ENCODE data around the gene FIGLA.

FIGLA gene

GRCh38 chr2:70790136-70790828, at the start of gene FIGLA:
TSS of gene FIGLA (minus strand) at chr2:70790643. CDS start at chr2:70790638, 5 bp downstream.
- no peak for DNase-seq

GRCh38 chr2:70837980-70838925, 47.8 kb upstream of the FIGLA start:
- DNase-seq: no peak

DNA sequence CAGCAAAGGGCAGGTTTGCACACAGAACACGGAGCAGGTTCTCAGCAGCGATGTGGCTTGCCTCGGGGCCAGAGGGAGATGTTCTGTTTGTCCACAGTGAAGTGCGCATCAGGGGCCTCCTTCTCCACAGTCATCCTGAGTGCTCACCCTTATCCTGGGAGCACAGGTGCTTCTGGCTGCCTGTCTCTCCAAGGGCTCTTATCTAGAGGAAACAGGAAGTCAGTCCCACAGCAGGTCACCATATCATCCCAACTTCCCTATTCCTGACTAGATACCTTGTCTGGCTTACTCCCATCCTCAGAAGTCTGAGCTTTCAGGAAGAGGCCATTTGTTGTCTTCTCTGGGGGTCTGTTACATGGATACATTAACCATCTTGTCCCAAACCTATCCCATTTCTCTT, 45.2 kb upstream of the FIGLA start, which contains the start of gene CD207:
Gene CD207 (minus strand): TSS at position 174 of the 400 bp plus-strand sequence. CDS start 40 bp downstream, at position 134.
- no peak for DNase-seq

- no peak for DNase-seq
These were observed 44.4 kb upstream of the FIGLA start for GRCh38 chr2:70834881-70835280.

DNA sequence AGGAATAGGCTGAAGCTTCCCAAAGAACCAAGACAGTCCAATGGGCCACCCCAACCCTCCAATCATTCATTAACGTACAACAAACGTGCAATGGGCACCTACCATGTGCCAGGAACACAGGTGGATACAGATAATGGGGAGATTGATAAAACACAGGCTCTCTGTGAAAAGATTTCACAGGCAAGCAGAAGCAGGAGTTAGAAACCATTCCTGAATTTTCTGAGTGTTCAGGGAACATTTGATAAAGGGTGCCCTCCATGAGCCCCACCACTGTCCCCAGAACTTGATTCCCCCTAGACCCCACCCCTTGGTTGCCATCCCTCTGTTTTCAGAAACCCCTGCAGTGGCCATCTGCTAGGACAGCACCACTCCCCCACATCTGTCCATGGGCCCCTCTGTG, 43.7 kb upstream of the FIGLA start:
- no peak for DNase-seq

GRCh38 chr2:70833246-70833645, 42.8 kb upstream of the FIGLA start:
- no peak for DNase-seq

- DNase-seq: no peak
These were observed 41.9 kb upstream of the FIGLA start for GRCh38 chr2:70832386-70832785.

DNA sequence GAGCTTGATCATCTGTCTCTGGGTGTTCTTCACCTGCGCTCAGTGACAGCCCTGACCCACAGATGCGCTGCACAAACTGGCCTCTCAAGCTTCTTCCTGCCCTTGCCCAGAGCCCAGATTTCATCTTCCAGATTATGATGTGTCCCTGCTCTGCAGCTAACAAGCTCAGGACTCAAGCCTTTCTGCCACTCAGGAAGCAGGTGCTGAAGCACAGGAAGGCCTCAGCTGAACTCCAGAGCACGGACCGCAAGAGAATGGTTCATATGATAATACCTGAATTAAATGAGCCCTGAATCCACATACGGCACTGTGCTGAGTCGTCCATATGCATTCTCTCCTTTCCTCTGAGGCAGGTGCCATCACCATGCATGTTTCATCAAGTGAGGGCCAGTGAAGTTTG, 41.4 kb upstream of the FIGLA start:
- DNase-seq: no peak

GRCh38 chr2:70830366-70830765, 39.9 kb upstream of the FIGLA start:
- DNase-seq: no peak

DNA sequence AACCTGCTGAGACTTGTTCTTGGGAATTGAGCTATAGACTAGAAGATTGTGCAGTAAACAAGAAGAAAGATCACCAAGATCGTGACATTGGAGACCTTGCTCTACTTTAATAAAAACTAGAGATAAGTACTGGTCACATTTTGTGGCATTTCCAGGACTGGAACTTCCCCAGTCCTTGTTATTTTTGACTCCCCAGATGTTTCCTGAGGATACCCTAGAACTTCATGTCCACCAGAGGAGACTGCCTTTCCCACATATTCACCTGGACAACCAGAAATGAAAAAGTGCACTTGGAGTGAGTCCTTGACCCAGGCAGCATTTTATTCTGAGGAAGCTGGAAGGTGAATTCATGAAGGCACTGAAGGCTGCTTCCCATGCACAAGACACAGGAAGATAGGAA, 39.5 kb upstream of the FIGLA start:
- DNase-seq: no peak

- DNase-seq: no peak
These were observed 38.7 kb upstream of the FIGLA start for GRCh38 chr2:70828914-70829824.

GRCh38 chr2:70828115-70828514, 37.7 kb upstream of the FIGLA start:
- no peak for DNase-seq

DNA sequence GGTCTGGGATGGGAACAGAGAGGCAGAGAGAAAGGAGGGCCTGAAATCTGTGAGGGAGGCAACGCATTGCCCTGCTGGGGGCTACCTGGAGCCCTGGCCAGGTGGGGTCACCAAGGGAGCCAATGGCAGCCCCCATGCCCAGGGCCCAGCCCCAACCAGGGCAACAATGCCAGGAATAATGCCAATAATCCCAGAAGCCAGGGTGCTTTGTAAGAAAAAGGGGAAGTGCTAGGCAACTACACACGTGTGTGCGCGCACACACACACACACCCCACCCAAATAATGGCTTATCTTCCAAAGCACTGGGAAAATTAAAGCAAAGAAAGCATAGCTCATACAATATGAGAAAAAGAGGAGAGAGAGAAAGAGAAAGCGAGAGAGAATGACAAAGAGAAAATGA, 36.9 kb upstream of the FIGLA start:
- DNase-seq: no peak

- DNase-seq: no peak
These were observed 36.4 kb upstream of the FIGLA start for GRCh38 chr2:70826696-70827350.

GRCh38 chr2:70823249-70823648, 32.8 kb upstream of the FIGLA start:
- no peak for DNase-seq

DNA sequence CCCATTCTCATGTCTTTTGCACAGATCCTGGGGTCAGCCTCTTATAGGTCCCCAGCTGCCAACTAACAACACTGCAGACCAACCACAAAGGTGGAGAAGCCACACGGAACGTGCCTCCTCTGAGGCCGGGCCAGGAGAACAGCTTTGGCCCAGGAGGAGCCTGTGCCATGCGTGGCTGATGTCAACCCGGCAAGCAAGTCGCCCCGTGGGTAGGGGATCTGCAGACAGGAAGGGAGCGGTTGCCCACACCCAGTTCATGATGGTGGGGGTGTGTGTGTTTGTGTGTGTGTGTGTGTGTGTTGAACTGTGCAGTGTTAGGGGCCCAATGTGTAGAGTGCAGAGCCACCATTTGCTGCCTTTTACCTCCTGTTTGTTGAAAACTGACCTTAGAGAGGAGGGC, 32.4 kb upstream of the FIGLA start:
- DNase-seq: no peak

DNA sequence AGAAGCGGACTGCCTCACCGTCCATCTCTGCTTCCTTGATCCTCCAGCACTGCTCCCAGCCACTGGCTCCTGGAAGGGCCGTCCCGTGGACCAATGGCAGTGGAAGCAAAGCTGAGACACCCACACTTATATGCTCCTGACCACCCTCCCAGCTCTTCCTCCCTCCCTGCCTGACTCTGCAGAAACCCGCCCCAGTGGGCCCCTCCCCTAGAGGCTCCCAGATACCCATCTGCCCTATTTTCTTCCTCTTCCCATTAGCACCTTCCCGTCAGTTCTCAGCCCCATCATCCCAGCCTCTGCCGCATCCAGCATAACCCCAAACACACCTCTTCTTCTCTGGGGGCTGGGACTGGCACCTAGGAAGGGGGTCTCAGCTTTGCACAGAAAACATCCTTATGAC, 30.1 kb upstream of the FIGLA start, which contains the start of gene CLEC4F:
Gene CLEC4F (minus strand): TSS at position 101 of the 400 bp plus-strand sequence. CDS start 76 bp downstream, at position 25.
- DNase-seq: no peak

DNA sequence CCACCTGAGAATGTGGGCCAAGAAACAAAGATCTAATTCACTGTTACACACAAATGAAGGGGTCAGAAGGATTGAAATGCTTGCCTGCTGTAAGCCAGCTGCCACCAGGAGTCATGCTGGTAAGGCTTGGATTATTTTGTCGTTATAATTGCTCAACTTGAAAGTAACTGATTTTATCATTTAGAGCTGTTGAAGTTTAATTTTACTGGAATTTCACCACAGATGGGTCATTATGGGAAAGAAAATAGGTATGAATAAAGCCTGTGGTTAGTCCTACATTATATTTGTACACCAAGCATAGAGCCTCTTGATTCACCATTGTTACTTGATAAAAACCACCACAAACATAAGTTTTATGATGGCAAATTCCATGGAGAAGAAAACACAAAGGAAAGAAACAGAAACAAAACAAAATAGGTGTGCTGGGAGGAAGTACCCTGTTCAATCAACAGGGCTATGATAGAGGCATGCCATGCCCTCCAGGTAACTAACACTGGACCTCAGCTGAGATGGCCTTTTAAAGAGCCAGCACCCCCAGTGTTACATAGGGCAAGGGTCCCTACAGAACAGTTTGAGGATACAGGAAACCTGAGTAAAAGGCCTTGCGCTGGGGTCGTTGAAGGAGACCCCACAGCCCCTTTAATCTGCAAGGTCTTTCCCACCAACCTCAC, 27.0 kb upstream of the FIGLA start:
- no peak for DNase-seq

DNA sequence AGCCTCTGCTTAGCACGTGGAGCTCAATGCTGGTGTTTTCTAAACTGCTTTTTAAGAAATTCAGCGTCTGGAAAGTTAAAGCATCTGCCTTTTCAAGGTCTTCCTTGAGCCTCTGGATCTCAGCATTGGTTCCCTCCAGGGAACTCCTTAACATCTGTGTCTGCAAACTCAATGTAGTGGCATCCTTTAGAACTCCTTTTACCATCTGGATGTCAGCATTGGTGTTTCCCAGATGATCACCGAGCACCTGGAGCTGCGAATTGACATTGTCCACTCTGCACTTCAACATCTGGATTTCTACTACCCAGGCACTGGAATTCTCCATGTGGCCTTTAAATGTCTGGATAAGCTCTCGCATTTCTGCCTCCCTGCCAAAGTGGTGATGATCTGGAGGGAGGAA, 26.3 kb upstream of the FIGLA start:
- DNase-seq: no peak

DNA sequence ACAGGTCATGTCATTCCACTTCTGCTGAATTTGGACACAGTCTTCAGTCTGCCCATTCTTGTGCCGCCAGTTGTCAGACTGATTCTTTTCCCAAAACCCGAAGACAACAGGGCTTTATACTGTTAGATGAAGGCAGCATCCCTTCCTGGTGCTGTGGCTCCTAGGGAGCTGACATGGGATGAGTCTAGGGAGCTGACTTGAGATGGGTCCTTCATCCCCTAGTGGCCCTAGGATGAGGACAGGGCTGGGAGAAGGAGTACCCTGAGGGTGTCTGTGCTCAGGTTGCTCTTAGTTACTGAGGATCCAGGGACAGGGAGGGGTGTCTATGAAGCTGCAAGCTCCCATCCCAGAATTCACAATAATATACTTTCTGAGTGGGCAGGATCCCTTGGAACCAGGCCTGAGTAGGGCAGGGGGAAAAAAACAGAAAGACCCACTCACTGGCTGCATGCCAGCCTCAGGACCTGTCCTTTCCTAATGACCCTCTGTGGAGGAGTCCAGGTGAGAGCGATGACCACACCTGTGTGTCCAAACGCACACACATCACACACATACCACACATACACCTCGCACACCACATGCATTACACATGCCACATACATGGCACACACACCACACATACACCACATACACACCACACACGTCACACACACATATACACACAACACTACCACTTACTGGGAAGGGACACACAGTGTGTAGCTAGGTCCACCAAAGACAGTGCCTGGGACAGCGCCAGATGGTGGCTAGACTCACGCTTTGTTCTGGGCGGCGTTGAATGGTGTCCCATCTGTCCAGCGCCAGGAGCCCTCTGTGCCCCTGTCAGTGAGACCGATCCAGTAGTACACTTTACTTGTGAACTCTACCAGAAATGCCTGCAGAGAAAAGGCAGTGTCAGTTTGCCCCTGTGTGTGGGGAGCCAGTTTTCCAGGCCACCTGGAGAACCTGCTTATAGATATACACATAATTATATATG, 18.8 kb upstream of the FIGLA start:
- DNase-seq: no peak

- no peak for DNase-seq
These were observed 17.3 kb upstream of the FIGLA start for GRCh38 chr2:70807828-70808118.
